Naive thymus-derived CD4-positive, alpha-beta T cell (primary cell): ENCODE results near the gene GPR4. TPM values are rescaled to one million over a fixed set of nuclear protein-coding genes. Genes with fewer than 3 reads are reported as not detected.
"Not testable (repeated sequence)": the region's sequence is repeated elsewhere in the genome, so short reads cannot be mapped to it uniquely, and the experiment has no call there.

Experiments
- ATAC-seq: fragments of 150-1000 bp; cut with Tn5 transposase; 2 replicates; pipeline ENCODE4 v1.10.0; 2021; ENCODE audit warnings: mild to moderate bottlenecking, moderate library complexity
- CTCF ChIA-PET: fragments of 350-600 bp; sonication (Branson Sonifier 250); formaldehyde crosslinking; loops from one replicate; lab custom pipeline; 2021; ENCODE audit warnings: antibody characterized with exemption; lab: Charles Lee
- POLR2A ChIA-PET: fragments of 350-600 bp; sonication (Branson Sonifier 250); formaldehyde crosslinking; loops from one replicate; lab custom pipeline; 2021; ENCODE audit warnings: antibody characterized with exemption, inconsistent platforms; lab: Charles Lee
- DNase-seq, 9 donors: peaks; one replicate each; pipeline versions ENCODE4 v3.0.0 to v3.0.0-alpha.2; 2020 to 2022; ENCODE audit warnings: mixed read lengths in 1 of 9
- H3K27ac ChIP-seq: one replicate; pipeline ENCODE4 v1.7.0; 2013; ENCODE audit warnings: mild to moderate bottlenecking, low read depth, low read length, moderate library complexity
- H3K27me3 ChIP-seq, 2 donors: one replicate each; pipeline ENCODE4 v1.7.0; 2013; ENCODE audit warnings: low read length in 2 of 2, mild to moderate bottlenecking in 2 of 2, moderate library complexity in 2 of 2; ENCODE audit not compliant: control insufficient read depth in 2 of 2, insufficient read depth in 2 of 2
- H3K36me3 ChIP-seq, 3 experiments: 1 replicate in 2 of 3; 2 replicates in 1 of 3; pipeline ENCODE4 v1.7.0; 2013; ENCODE audit warnings: low read length in 3 of 3, mild to moderate bottlenecking in 3 of 3, moderate library complexity in 1 of 3; ENCODE audit not compliant: insufficient read depth in 3 of 3, control insufficient read depth in 2 of 3
- H3K4me1 ChIP-seq, 2 donors: one replicate each; pipeline ENCODE4 v1.7.0; 2013; ENCODE audit warnings: low read length in 2 of 2, mild to moderate bottlenecking in 2 of 2, moderate library complexity in 1 of 2; ENCODE audit not compliant: control insufficient read depth in 2 of 2, insufficient read depth in 2 of 2
- H3K4me3 ChIP-seq: 2 replicates; pipeline ENCODE4 v1.7.0; 2013; ENCODE audit warnings: mild to moderate bottlenecking, low read length
- H3K9me3 ChIP-seq, 3 experiments: 1 replicate in 2 of 3; 2 replicates in 1 of 3; pipeline ENCODE4 v1.7.0; 2013; ENCODE audit warnings: low read length in 3 of 3; ENCODE audit not compliant: control insufficient read depth in 2 of 3
- H3K27ac Mint-ChIP-seq, 9 donors: one replicate each; pipeline ENCODE4 v1.8.0; 2020 to 2022; ENCODE audit warnings: mixed read lengths in 9 of 9, mild to moderate bottlenecking in 8 of 9, moderate library complexity in 5 of 9, inconsistent platforms in 2 of 9
- H3K27me3 Mint-ChIP-seq, 5 donors: one replicate each; pipeline ENCODE4 v1.8.0; 2021 to 2022; ENCODE audit warnings: mixed read lengths in 5 of 5, mild to moderate bottlenecking in 1 of 5
- H3K36me3 Mint-ChIP-seq, 5 donors: one replicate each; pipeline ENCODE4 v1.8.0; 2020 to 2022; ENCODE audit warnings: mixed read lengths in 5 of 5, mild to moderate bottlenecking in 3 of 5, inconsistent platforms in 1 of 5
- H3K4me1 Mint-ChIP-seq, 7 donors: one replicate each; pipeline ENCODE4 v1.8.0; 2020 to 2022; ENCODE audit warnings: mixed read lengths in 7 of 7, mild to moderate bottlenecking in 3 of 7, inconsistent platforms in 1 of 7
- H3K4me3 Mint-ChIP-seq, 10 donors: one replicate each; pipeline ENCODE4 v1.8.0; 2020 to 2022; ENCODE audit warnings: mild to moderate bottlenecking in 10 of 10, mixed read lengths in 10 of 10, moderate library complexity in 6 of 10, inconsistent platforms in 2 of 10
- H3K9me3 Mint-ChIP-seq, 11 donors: one replicate each; pipeline ENCODE4 v1.8.0; 2020 to 2022; ENCODE audit warnings: mixed read lengths in 11 of 11, mild to moderate bottlenecking in 4 of 11, inconsistent platforms in 1 of 11, moderate library complexity in 1 of 11
- intact Hi-C, 2 donors: fragments of 100-400 bp; cut with micrococcal nuclease; formaldehyde crosslinking; loops; one replicate each; pipeline ENCODE4 v1.15.1; 2023
- polyA plus RNA-seq, 2 donors: library from polyadenylated mRNA; unstranded; fragments of 300-500 nt; fragmentation: Illumina TruSeq; gene quantifications; one replicate each; pipeline ENCODE4 v1.2.3, GENCODE V29; 2021
- total RNA-seq, 6 experiments: library from RNA in 5 of 6; stranded (reverse) in 5 of 6; gene quantifications; 1 replicate in 5 of 6; 2 replicates in 1 of 6; pipeline ENCODE4 v1.2.3 and lab custom pipeline; 2021 to 2026

GPR4 gene
- total and polyA plus RNA-seq, 7 experiments from 2014 or later: not detected

DNA sequence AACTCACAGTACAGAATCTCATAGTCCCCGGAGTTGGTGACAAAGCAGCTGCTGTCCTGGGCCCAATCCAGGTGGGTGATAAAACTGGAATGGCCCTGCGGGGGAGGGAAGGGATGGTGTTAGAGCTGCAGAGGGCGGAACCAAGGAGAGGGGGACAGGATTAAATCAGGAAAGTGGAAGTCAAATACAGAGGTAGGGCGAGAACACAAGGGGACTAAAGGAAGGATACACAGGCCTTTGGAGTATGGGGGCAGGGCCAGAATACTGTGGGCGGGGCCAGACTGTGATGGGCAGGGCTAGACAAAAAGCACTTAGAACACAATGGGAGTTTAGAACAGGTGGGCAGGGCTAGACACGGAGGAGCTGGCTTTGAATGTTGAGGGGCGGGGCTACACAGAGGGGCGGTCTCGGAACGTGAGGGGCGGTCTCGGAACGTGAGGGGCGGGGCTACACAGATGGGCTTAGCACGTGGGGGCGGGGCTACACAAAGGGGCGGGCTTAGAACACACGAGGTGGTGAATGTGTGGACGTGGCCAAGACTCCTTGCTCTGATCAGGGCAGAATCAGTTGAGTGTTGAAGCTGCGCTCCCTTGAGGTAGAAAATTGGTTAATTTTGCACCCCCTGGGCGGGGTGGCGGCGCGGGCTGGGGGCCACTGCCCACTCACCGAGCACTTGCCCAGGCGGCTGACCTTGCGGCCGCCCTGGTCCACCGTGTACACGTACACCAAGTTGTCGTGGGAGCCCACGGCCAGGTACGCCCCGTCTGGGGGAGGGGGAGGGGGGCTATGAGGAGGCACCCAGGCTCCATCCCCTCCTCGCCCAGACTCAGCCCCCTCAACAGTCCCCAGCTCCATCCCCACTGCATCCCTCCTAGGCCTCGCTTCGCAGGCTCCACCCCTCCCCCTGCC lies 14.0 kb upstream of the GPR4 start:
- H3K36me3 ChIP-seq: peaks cover 6 to 87% (median 8%) of the 10 kb centered on the region in 3 experiments
- H3K4me1 ChIP-seq: no peaks in the 10 kb centered on the region
- DNase-seq (peak; percentile 37 to 81 (median 57)), ATAC-seq (peak; percentile 95)
- intact Hi-C loops: loop anchor here in 1 of 2 donors (2.0 kb wide), 1 partner anchor 25 kb away; no protein-coding TSS in a partner anchor
- no peaks in the 10 kb centered on the region for H3K27me3 ChIP-seq
- ChIA-PET POLR2A (no interaction called here), CTCF (interaction anchor here (1.4 kb wide), 1 partner anchor 26 kb away, joined by 6 read pairs; no protein-coding TSS in a partner anchor)
- no peak overlapping the region for H3K4me3 ChIP-seq
- H3K27ac ChIP-seq: no peak overlapping the region
- Mint-ChIP-seq H3K36me3 (peaks cover 0 to 38% (median 17%) of the 10 kb centered on the region in 5 donors), H3K9me3 (no peaks in the 10 kb centered on the region), H3K4me1 (peaks cover 0 to 19% (median 0%) of the 10 kb centered on the region in 7 donors), H3K4me3 (no peak overlapping the region), H3K27ac (peak overlapping the region in 4 of 9 donors; percentile 30 to 63 (median 42)), H3K27me3 (no peaks in the 10 kb centered on the region)
- no peaks in the 10 kb centered on the region for H3K9me3 ChIP-seq

DNA sequence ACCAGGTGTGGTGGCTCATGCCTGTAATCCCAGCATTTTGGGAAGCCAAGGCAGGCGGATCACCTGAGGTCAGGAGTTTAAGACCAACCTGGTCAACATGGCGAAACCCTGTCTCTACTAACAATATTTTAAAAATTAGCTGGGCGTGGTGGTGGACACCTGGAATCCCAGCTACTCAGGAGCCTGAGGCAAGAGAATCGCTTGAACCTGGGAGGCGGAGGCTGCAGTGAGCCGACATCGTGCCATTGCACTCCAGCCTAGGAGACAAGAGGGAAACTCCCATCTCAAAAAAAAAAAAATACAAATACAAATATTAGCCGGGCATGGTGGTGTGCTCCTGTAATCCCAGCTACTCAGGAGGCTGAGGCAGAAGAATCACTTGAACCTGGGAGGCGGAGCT lies 13.0 kb upstream of the GPR4 start:
- H3K4me1 Mint-ChIP-seq: peaks cover 0 to 19% (median 0%) of the 10 kb centered on the region in 7 donors
- H3K36me3 ChIP-seq: peaks cover 6 to 83% (median 8%) of the 10 kb centered on the region in 3 experiments
- H3K9me3 ChIP-seq, H3K9me3 Mint-ChIP-seq, H3K27ac ChIP-seq, H3K4me3 ChIP-seq, H3K27ac Mint-ChIP-seq, DNase-seq, H3K4me1 ChIP-seq, H3K27me3 ChIP-seq, H3K27me3 Mint-ChIP-seq, ATAC-seq, intact Hi-C loops, H3K4me3 Mint-ChIP-seq: not testable (repeated sequence)
- ChIA-PET POLR2A (interaction anchor here (0.6 kb wide), 1 partner anchor 52 kb away, joined by 3 read pairs; no protein-coding TSS in a partner anchor), CTCF (interaction anchor here (0.6 kb wide), 1 partner anchor 22 kb away, joined by 3 read pairs; no protein-coding TSS in a partner anchor)
- H3K36me3 Mint-ChIP-seq: peaks cover 0 to 39% (median 22%) of the 10 kb centered on the region in 5 donors

DNA sequence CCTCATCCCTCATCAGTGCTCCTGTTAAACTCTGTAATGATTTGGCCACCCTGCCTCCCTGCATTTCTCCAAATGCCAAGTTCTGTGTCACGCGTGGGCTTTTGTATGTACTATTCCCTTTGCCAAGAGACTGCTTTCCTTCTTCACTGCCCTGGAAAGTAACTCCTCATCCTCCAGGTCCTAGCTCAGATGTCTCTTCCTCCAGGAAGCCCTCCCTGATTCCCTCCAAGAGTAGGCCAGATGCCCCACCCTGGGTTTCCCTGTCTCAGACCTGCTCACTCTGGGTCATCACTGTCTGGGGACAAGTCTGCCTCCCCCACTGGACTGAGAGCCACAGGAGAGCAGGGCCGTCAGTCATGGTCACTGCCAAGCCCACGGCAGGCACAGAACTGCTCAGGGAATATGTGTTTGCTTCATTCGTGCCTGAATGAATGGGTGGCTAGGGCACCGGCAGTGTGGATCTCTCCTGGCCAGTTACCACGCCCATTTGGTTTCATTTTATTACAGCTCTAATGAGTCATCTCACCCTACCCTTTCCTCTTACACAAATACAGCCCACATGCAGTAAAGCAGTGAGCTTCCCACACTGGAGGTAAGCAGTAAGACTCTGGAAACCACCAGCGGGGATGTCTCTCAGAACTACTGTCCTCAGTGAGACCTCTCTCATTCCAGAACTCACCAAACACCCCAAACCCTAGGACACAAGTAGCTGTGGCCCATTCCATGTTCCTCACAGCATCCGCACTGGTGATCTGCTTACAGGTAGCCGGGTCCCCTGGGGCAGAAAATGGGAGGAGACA lies 12.1 kb upstream of the GPR4 start:
- Histone ChIP-seq H3K27me3 (no peaks in the 10 kb centered on the region), H3K4me1 (no peaks in the 10 kb centered on the region), H3K9me3 (no peaks in the 10 kb centered on the region), H3K27ac (no peak overlapping the region), H3K4me3 (no peak overlapping the region), H3K36me3 (peaks cover 6 to 83% (median 8%) of the 10 kb centered on the region in 3 experiments)
- intact Hi-C loops: no loop called here
- peak overlapping the region in 2 of 9 donors; percentile 40 to 85 for H3K27ac Mint-ChIP-seq
- peaks cover 0 to 8% (median 2%) of the 10 kb centered on the region in 11 donors for H3K9me3 Mint-ChIP-seq
- ChIA-PET CTCF (interaction anchor here (0.6 kb wide), 1 partner anchor 90 kb away, joined by 4 read pairs; no protein-coding TSS in a partner anchor), POLR2A (no interaction called here)
- peaks cover 7 to 43% (median 29%) of the 10 kb centered on the region in 5 donors for H3K36me3 Mint-ChIP-seq
- peak overlapping the region in 2 of 10 donors; percentile 44 to 63 for H3K4me3 Mint-ChIP-seq
- no peaks in the 10 kb centered on the region for H3K27me3 Mint-ChIP-seq
- ATAC-seq: peak; percentile 73
- H3K4me1 Mint-ChIP-seq: peaks cover 0 to 19% (median 0%) of the 10 kb centered on the region in 7 donors
- DNase-seq: peak in 1 of 9 donors; percentile 51

DNA sequence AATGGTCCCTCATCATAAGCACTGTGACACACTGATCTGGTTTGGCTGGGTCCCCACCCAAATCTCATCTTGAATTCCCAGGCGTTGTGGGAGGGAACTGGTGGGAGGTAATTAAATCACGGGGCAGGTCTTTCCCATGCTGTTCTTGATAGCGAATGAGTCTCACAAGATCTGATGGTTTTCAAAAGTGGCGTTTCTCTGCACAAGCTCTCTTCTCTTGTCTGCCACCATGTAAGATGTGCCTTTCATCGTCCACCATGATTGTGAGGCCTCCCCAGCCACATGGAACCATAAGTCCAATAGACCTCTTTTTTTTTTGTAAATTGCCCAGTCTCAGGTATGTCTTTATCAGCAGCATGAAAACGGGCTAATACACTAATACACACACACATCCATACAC lies 6.9 kb upstream of the GPR4 start:
- DNase-seq: no peak
- Mint-ChIP-seq H3K4me1 (peaks cover 0 to 14% (median 4%) of the 10 kb centered on the region in 7 donors), H3K36me3 (peaks cover 9 to 30% (median 22%) of the 10 kb centered on the region in 5 donors), H3K27ac (no peak overlapping the region), H3K27me3 (no peaks in the 10 kb centered on the region), H3K4me3 (peak overlapping the region in 1 of 10 donors; percentile 30), H3K9me3 (peaks cover 0 to 13% (median 6%) of the 10 kb centered on the region in 11 donors)
- no peak for ATAC-seq
- ChIA-PET CTCF (interaction anchor here (0.7 to 2.0 kb wide), 2 partner anchors 33 to 136 kb away, joined by 3 to 7 read pairs; no protein-coding TSS in a partner anchor), POLR2A (interaction anchor here (0.7 kb wide), 1 partner anchor 36 kb away, joined by 4 read pairs; no protein-coding TSS in a partner anchor)
- H3K27me3 ChIP-seq: no peaks in the 10 kb centered on the region
- H3K4me1 ChIP-seq: peaks cover 0 to 5% of the 10 kb centered on the region in 2 donors
- no peak overlapping the region for H3K4me3 ChIP-seq
- intact Hi-C loops: no loop called here
- no peak overlapping the region for H3K27ac ChIP-seq
- no peaks in the 10 kb centered on the region for H3K9me3 ChIP-seq
- peaks cover 0 to 45% (median 6%) of the 10 kb centered on the region in 3 experiments for H3K36me3 ChIP-seq

DNA sequence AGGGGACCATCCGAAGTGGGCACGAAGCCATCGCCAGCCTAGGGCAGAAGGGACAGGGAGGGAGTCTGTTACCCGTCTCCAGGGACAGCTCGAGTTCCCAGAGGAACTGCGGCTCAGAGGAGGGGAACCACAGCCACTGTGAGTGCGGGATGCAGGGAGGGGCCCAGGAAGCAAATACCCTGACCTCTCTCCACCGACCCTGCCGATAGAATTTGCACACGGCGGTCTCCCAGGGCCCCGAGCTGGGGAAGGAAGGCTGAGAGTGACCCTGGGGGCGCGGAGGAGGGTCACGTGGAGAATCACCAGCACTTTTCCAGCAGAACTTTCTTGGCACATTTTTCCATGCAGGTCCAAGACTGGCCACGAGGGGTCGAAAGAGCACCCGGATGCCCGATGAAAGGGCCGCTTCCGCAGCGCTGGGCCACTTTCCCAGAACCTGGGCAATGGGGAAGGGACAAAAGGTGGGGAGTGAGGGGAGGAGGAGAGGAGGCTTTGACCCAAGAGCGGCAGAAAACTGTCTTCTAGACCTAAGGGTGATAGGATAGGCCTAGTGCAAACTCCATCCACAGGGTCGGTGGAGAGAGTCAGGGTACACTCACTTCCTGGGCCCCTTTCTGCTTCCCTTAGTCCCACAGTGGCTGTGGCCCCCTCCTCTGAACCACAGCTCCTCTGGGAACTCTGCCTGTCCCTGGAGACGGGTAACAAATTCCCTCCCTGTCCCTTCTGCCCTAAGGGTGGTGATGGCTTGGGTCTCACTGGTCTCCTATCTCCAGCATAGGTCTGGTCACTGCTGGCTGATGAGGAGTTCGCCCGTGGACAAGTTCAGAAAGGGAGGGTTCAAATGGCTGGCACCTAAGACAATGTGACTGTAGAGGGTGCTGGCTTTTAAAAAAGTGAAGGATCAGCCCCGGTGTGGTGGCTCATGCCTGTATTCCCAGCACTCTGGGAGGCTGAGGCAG lies 5.3 kb upstream of the GPR4 start:
- Mint-ChIP-seq H3K4me1 (peaks cover 0 to 17% (median 6%) of the 10 kb centered on the region in 7 donors), H3K27me3 (peaks cover 11 to 14% (median 12%) of the 10 kb centered on the region in 5 donors), H3K4me3 (peak overlapping the region in 7 of 10 donors; percentile 34 to 76 (median 47)), H3K9me3 (peaks cover 0 to 13% (median 6%) of the 10 kb centered on the region in 11 donors), H3K27ac (peak overlapping the region in 2 of 9 donors; percentile 32 to 82), H3K36me3 (peaks cover 9 to 27% (median 18%) of the 10 kb centered on the region in 5 donors)
- no peak overlapping the region for H3K4me3 ChIP-seq
- ATAC-seq (peak; percentile 62), DNase-seq (peak in 5 of 9 donors; percentile 23 to 61 (median 29))
- ChIA-PET CTCF (interaction anchor here (0.6 to 3.9 kb wide), 4 partner anchors 24 to 83 kb away, joined by 3 to 44 read pairs (median 5); no protein-coding TSS in a partner anchor), POLR2A (no interaction called here)
- H3K36me3 ChIP-seq: peaks cover 0 to 29% (median 0%) of the 10 kb centered on the region in 3 experiments
- peaks cover 0 to 5% of the 10 kb centered on the region in 2 donors for H3K4me1 ChIP-seq
- no peak overlapping the region for H3K27ac ChIP-seq
- no peaks in the 10 kb centered on the region for H3K9me3 ChIP-seq
- intact Hi-C loops: loop anchor here (1.0 kb wide), 2 partner anchors 36 to 74 kb away; no protein-coding TSS in a partner anchor
- H3K27me3 ChIP-seq: peaks cover 0 to 3% of the 10 kb centered on the region in 2 donors
